HPDE6-E6E7 (cell line): ENCODE measurements around the gene HAO1.
A peak's percentile ranks its signal among the peaks of the same experiment; 100 is the strongest.
"Not testable (repeated sequence)": the region's sequence is repeated elsewhere in the genome, so short reads cannot be mapped to it uniquely, and the experiment has no call there.

ENCODE experiments used
- DNase-seq: peaks from one replicate; pipeline ENCODE4 v3.0.0; 2011; ENCODE audit warnings: missing footprints; ENCODE audit errors: extremely low spot score

The HAO1 gene

GRCh38 chr20:7855545-7855944 lies 84.7 kb downstream of the HAO1 start:
- DNase-seq, result no peak

GRCh38 chr20:7853493-7853892 lies 86.8 kb downstream of the HAO1 start:
- no peak for DNase-seq

GRCh38 chr20:7850775-7851490 lies 89.3 kb downstream of the HAO1 start:
- peak; percentile 15 for DNase-seq

- DNase-seq, result no peak
Observed at GRCh38 chr20:7849675-7850074, 90.6 kb downstream of the HAO1 start.

- DNase-seq, result no peak
Observed at GRCh38 chr20:7848351-7848750, 91.9 kb downstream of the HAO1 start.

- no peak for DNase-seq
Observed at GRCh38 chr20:7843613-7844012, 96.6 kb downstream of the HAO1 start.

GRCh38 chr20:7841971-7842310 lies 98.3 kb downstream of the HAO1 start:
- DNase-seq, result peak; percentile 91

- peak; percentile 91 for DNase-seq
Observed at GRCh38 chr20:7841291-7841970, 98.8 kb downstream of the HAO1 start.

- DNase-seq, result no peak
Observed at GRCh38 chr20:7836076-7836475, 104.2 kb downstream of the HAO1 start.

GRCh38 chr20:7834441-7834840 lies 105.8 kb downstream of the HAO1 start:
- DNase-seq, result not testable (repeated sequence)
